Medulla oblongata (tissue), 1 donor: Measurements from ENCODE around the gene CBLIF.
A peak's percentile ranks its signal among the peaks of the same experiment; 100 is the strongest.
"Not testable (repeated sequence)": the region's sequence is repeated elsewhere in the genome, so short reads cannot be mapped to it uniquely, and the experiment has no call there.

Experiments
- DNase-seq: peaks from one replicate; pipeline ENCODE4 v3.0.0-alpha.2; 2015; ENCODE audit errors: extremely low spot score

The CBLIF gene

GRCh38 chr11:59845399-59845798 is at the start of gene CBLIF:
CBLIF (minus strand) TSS chr11:59845499; CDS start chr11:59845453, 46 bp downstream.
- no peak for DNase-seq

GRCh38 chr11:59894616-59895015 is 49.3 kb upstream of the CBLIF start:
- DNase-seq: no peak

- DNase-seq: no peak
Observed at GRCh38 chr11:59891781-59892181, 46.5 kb upstream of the CBLIF start.

GRCh38 chr11:59887156-59887555 is 41.9 kb upstream of the CBLIF start:
- DNase-seq: not testable (repeated sequence)

GRCh38 chr11:59883597-59883996 is 38.3 kb upstream of the CBLIF start:
- DNase-seq: no peak

- DNase-seq: no peak
Observed at GRCh38 chr11:59879567-59879966, 34.3 kb upstream of the CBLIF start.

- DNase-seq: no peak
Observed at GRCh38 chr11:59878575-59878974, 33.3 kb upstream of the CBLIF start, which contains the start of gene OOSP3. OOSP3 (plus strand) TSS chr11:59878782; CDS start chr11:59878809, 27 bp downstream.

GRCh38 chr11:59877784-59878183 is 32.5 kb upstream of the CBLIF start:
- no peak for DNase-seq

- DNase-seq: no peak
Observed at GRCh38 chr11:59877325-59877724, 32.0 kb upstream of the CBLIF start.

- no peak for DNase-seq
Observed at GRCh38 chr11:59875856-59876519, 30.7 kb upstream of the CBLIF start.

- DNase-seq: no peak
Observed at GRCh38 chr11:59872076-59872475, 26.8 kb upstream of the CBLIF start.

- DNase-seq: no peak
Observed at GRCh38 chr11:59867946-59868345, 22.6 kb upstream of the CBLIF start.

- no peak for DNase-seq
Observed at GRCh38 chr11:59866836-59867235, 21.5 kb upstream of the CBLIF start.

GRCh38 chr11:59866397-59866796 is 21.1 kb upstream of the CBLIF start, which contains the start of gene TCN1:
TCN1 (minus strand) TSS chr11:59866487; CDS start chr11:59866470, 17 bp downstream.
- DNase-seq: no peak

- DNase-seq: peak; percentile 55
Observed at GRCh38 chr11:59865031-59865430, 19.7 kb upstream of the CBLIF start.

- DNase-seq: no peak
Observed at GRCh38 chr11:59862252-59862651, 17.0 kb upstream of the CBLIF start.

GRCh38 chr11:59859673-59860072 is 14.4 kb upstream of the CBLIF start:
- DNase-seq: no peak

- DNase-seq: no peak
Observed at GRCh38 chr11:59857439-59858434, 12.4 kb upstream of the CBLIF start.

GRCh38 chr11:59854871-59855270 is 9.6 kb upstream of the CBLIF start:
- no peak for DNase-seq

- DNase-seq: not testable (repeated sequence)
Observed at GRCh38 chr11:59851416-59851815, 6.1 kb upstream of the CBLIF start.

GRCh38 chr11:59849551-59849950 is 4.3 kb upstream of the CBLIF start:
- DNase-seq: not testable (repeated sequence)

- DNase-seq: no peak
Observed at GRCh38 chr11:59849129-59849528, 3.8 kb upstream of the CBLIF start.

GRCh38 chr11:59848439-59848838 is 3.1 kb upstream of the CBLIF start:
- DNase-seq: not testable (repeated sequence)
